Activated CD8-positive, alpha-beta memory T cell treated with anti-CD3 and anti-CD28 coated beads, Interleukin-2, amount 10 ng/mL, durations not matched to agents 7 days and 5 days (primary cell): ENCODE results near the gene SLC44A3. TPM values are rescaled to one million over a fixed set of nuclear protein-coding genes. Genes with fewer than 3 reads are reported as not detected.
"Not testable (repeated sequence)": the region's sequence is repeated elsewhere in the genome, so short reads cannot be mapped to it uniquely, and the experiment has no call there.

Source experiments
- ATAC-seq: fragments of 150-1000 bp; cut with Tn5 transposase; one replicate; pipeline ENCODE4 v1.10.0; 2021; ENCODE audit warnings: moderate library complexity
- CTCF ChIA-PET: fragments of 350-600 bp; sonication (Branson Sonifier 250); formaldehyde crosslinking; loops from one replicate; lab custom pipeline; 2021; ENCODE audit warnings: antibody characterized with exemption; lab: Charles Lee
- DNase-seq: peaks from one replicate; pipeline ENCODE4 v3.0.0-alpha.2; 2020
- H3K27ac Mint-ChIP-seq: one replicate; pipeline ENCODE4 v1.8.0; 2021; ENCODE audit warnings: mild to moderate bottlenecking, mixed read lengths
- H3K27me3 Mint-ChIP-seq: one replicate; pipeline ENCODE4 v1.8.0; 2021; ENCODE audit warnings: mixed read lengths
- H3K36me3 Mint-ChIP-seq: one replicate; pipeline ENCODE4 v1.8.0; 2021; ENCODE audit warnings: mild to moderate bottlenecking, mixed read lengths
- H3K4me1 Mint-ChIP-seq: one replicate; pipeline ENCODE4 v1.8.0; 2021; ENCODE audit warnings: mixed read lengths
- H3K4me3 Mint-ChIP-seq: one replicate; pipeline ENCODE4 v1.8.0; 2021; ENCODE audit warnings: mild to moderate bottlenecking, moderate library complexity, mixed read lengths
- H3K9me3 Mint-ChIP-seq: one replicate; pipeline ENCODE4 v1.8.0; 2022; ENCODE audit warnings: low read depth, mixed read lengths
- total RNA-seq, 2 experiments: library from RNA; stranded (reverse); gene quantifications; one replicate each; pipeline ENCODE4 v1.2.3, GENCODE V29; 2021

SLC44A3 gene
- total RNA-seq, 2 experiments from 2014 or later: not detected

DNA sequence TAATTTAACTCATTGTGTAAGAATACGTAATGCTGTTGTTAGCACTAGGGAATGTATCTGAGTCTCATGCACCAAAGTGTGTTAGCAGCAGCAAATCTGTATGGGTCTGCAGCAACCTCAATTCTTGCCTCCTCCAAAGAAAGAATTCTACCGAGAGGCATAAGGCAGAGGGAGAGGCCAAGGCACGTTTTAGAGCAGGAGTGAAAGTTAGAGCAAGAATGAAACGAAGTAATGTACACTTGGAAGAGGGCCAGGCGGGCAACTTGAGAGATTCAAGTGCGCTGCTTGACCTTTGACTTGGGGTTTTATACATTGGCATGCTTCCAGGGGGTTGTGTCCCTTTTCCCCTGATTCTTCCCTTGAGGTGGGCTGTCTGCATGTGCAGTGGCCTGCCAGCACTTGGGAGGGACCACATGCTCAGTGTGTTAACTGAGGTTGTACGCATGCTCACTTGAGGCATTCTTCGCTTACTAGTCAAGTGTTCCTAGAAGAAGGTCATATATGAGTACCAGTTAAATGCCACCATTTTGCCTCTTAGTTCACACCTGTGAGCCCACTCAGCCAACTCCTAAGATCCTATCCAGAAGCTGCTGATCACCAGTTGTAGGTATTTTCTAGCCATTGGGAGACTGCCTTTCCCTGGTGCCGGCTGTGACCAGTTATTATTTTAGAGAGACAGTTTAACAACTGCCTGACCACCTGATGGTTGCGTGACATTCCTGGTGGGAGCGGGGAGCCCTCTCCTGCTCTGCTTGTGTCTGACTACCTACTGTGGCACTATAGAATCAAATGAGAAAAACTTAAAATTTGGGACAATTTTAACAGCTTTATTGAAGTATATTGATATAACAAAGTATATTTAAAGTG lies 109.4 kb downstream of the SLC44A3 start:
- no peak overlapping the region for H3K4me3 Mint-ChIP-seq
- H3K4me1 Mint-ChIP-seq: peaks cover 7% of the 10 kb centered on the region
- CTCF ChIA-PET: no interaction called here
- peaks cover 41% of the 10 kb centered on the region for H3K27me3 Mint-ChIP-seq
- H3K36me3 Mint-ChIP-seq: peaks cover 2% of the 10 kb centered on the region
- DNase-seq (no peak), ATAC-seq (no peak)
- H3K27ac Mint-ChIP-seq: no peak overlapping the region
- H3K9me3 Mint-ChIP-seq: no peaks in the 10 kb centered on the region

DNA sequence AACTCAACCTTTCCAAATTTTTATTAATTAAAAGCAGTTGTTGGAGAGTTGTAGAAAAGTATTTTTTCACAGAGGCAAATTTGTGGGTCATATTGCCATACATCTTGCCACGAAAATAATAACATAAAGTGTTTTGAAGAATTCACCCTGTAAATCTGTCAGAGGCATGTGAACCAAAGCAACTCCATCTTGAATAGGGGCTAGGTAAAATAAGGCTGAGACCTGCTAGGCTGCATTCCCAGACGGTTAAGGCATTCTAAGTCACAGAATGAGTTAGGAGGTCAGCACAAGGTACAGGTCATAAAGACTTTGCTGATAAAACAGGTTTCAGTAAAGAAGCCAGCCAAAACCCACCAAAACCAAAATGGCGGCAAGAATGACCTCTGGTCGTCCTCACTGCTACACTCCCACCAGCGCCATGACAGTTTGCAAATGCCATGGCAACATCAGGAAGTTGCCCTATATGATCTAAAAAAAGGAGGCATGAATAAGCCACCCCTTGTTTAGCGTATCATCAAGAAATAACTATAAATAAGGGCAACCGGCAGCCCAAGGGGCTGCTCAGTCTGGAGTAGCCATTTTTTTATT lies 111.2 kb downstream of the SLC44A3 start:
- H3K27me3 Mint-ChIP-seq: peaks cover 29% of the 10 kb centered on the region

GRCh38 chr1:94934551-94934950 lies 114.4 kb downstream of the SLC44A3 start:
- no peaks in the 10 kb centered on the region for H3K36me3 Mint-ChIP-seq
- peaks cover 17% of the 10 kb centered on the region for H3K27me3 Mint-ChIP-seq
- ATAC-seq (no peak), DNase-seq (no peak)
- H3K27ac Mint-ChIP-seq: no peak overlapping the region
- no peaks in the 10 kb centered on the region for H3K9me3 Mint-ChIP-seq
- no peak overlapping the region for H3K4me3 Mint-ChIP-seq
- CTCF ChIA-PET: no interaction called here
- no peaks in the 10 kb centered on the region for H3K4me1 Mint-ChIP-seq

More for the DNA sequence above, 111.2 kb downstream of the SLC44A3 start:
- no peak overlapping the region for H3K4me3 Mint-ChIP-seq
- H3K36me3 Mint-ChIP-seq: peaks cover 2% of the 10 kb centered on the region
- ATAC-seq (no peak), DNase-seq (no peak)
- CTCF ChIA-PET: no interaction called here
- no peak overlapping the region for H3K27ac Mint-ChIP-seq
- no peaks in the 10 kb centered on the region for H3K9me3 Mint-ChIP-seq
- H3K4me1 Mint-ChIP-seq: peaks cover 4% of the 10 kb centered on the region

DNA sequence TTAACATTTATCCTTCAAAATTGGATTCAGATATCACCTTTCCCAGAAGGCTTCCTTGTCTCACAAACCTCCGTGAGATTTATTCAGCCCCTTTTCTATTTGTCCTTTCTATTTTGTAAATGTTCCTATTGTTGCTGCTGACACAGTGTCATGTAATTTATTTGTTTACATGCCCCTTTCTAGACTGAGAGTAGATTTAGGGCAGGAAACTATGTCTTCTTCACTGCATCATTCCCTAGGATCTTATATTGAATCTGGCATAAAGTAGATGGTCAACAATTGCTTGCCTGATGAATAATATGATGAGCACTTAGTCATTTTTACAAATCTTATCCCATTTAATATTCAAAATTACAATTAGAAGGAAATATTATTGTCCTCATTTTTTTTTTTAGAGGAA lies 114.9 kb downstream of the SLC44A3 start:
- peaks cover 17% of the 10 kb centered on the region for H3K27me3 Mint-ChIP-seq
- no peaks in the 10 kb centered on the region for H3K9me3 Mint-ChIP-seq
- CTCF ChIA-PET: no interaction called here
- H3K27ac Mint-ChIP-seq: no peak overlapping the region
- no peaks in the 10 kb centered on the region for H3K36me3 Mint-ChIP-seq
- no peaks in the 10 kb centered on the region for H3K4me1 Mint-ChIP-seq
- H3K4me3 Mint-ChIP-seq: no peak overlapping the region
- ATAC-seq (no peak), DNase-seq (no peak)

- Mint-ChIP-seq H3K9me3 (no peaks in the 10 kb centered on the region), H3K4me1 (no peaks in the 10 kb centered on the region), H3K27ac (no peak overlapping the region), H3K27me3 (peaks cover 15% of the 10 kb centered on the region), H3K4me3 (no peak overlapping the region), H3K36me3 (no peaks in the 10 kb centered on the region)
- CTCF ChIA-PET: no interaction called here
- ATAC-seq (no peak), DNase-seq (no peak)
Measured at GRCh38 chr1:94935476-94935875, 115.3 kb downstream of the SLC44A3 start.

GRCh38 chr1:94936861-94937620 lies 116.9 kb downstream of the SLC44A3 start:
- peaks cover 14% of the 10 kb centered on the region for H3K27me3 Mint-ChIP-seq

GRCh38 chr1:94937820-94938219 lies 117.7 kb downstream of the SLC44A3 start:
- H3K27ac Mint-ChIP-seq: no peak overlapping the region
- H3K4me3 Mint-ChIP-seq: no peak overlapping the region
- DNase-seq: no peak
- H3K27me3 Mint-ChIP-seq: peaks cover 14% of the 10 kb centered on the region
- H3K36me3 Mint-ChIP-seq: no peaks in the 10 kb centered on the region
- H3K9me3 Mint-ChIP-seq: no peaks in the 10 kb centered on the region
- CTCF ChIA-PET: no interaction called here
- H3K4me1 Mint-ChIP-seq: no peaks in the 10 kb centered on the region
- ATAC-seq: no peak

More at GRCh38 chr1:94936861-94937620, 116.9 kb downstream of the SLC44A3 start:
- no peak overlapping the region for H3K27ac Mint-ChIP-seq
- H3K4me1 Mint-ChIP-seq: no peaks in the 10 kb centered on the region
- ATAC-seq (no peak), DNase-seq (no peak)
- H3K36me3 Mint-ChIP-seq: no peaks in the 10 kb centered on the region
- CTCF ChIA-PET: no interaction called here
- no peaks in the 10 kb centered on the region for H3K9me3 Mint-ChIP-seq
- no peak overlapping the region for H3K4me3 Mint-ChIP-seq

DNA sequence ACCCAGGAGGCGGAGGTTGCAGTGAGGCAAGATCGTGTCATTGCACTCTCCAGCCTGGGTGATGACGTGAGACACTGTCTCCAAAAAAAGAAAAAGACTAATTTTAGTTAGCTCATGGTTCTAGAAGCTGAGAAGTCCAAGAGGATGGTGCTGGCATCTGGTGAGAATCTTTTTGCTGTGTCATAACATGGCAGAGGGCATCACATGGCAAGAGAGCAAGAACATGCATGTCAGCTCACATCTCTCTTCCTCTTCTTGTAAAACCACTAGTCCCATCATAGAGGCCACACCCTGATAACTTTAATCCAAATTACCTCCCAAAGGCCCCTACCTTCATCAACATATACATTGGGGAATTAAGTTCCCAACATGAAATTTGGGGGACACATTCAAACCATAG lies 120.6 kb downstream of the SLC44A3 start:
- Mint-ChIP-seq H3K27me3 (peaks cover 21% of the 10 kb centered on the region), H3K27ac (no peak overlapping the region), H3K9me3 (no peaks in the 10 kb centered on the region), H3K36me3 (no peaks in the 10 kb centered on the region), H3K4me3 (no peak overlapping the region), H3K4me1 (no peaks in the 10 kb centered on the region)
- ATAC-seq (no peak), DNase-seq (no peak)
- CTCF ChIA-PET: no interaction called here

GRCh38 chr1:94941480-94941879 lies 121.3 kb downstream of the SLC44A3 start:
- ATAC-seq, DNase-seq, H3K9me3 Mint-ChIP-seq, H3K4me3 Mint-ChIP-seq, H3K4me1 Mint-ChIP-seq, H3K36me3 Mint-ChIP-seq, H3K27ac Mint-ChIP-seq: not testable (repeated sequence)
- H3K27me3 Mint-ChIP-seq: peaks cover 21% of the 10 kb centered on the region
- CTCF ChIA-PET: interaction anchor here (0.7 kb wide), 1 partner anchor 20 kb away, joined by 3 read pairs; no protein-coding TSS in a partner anchor

- Mint-ChIP-seq H3K27me3 (peaks cover 21% of the 10 kb centered on the region), H3K36me3 (no peaks in the 10 kb centered on the region), H3K9me3 (no peaks in the 10 kb centered on the region), H3K27ac (no peak overlapping the region), H3K4me1 (no peaks in the 10 kb centered on the region), H3K4me3 (no peak overlapping the region)
- ATAC-seq (no peak), DNase-seq (no peak)
- CTCF ChIA-PET: no interaction called here
Measured at GRCh38 chr1:94942171-94943128, 122.3 kb downstream of the SLC44A3 start.
